HepG2 (cell line): Measurements from ENCODE around the gene ANKRD7. TPM values are rescaled to one million over a fixed set of nuclear protein-coding genes. Genes with fewer than 3 reads are reported as not detected.

Source experiments
- polyA plus RNA-seq, 8 experiments: library from polyadenylated mRNA; depleted of rRNA in 3 of 8; stranded (reverse) in 7 of 8; unstranded in 1 of 8; fragments of >200 nt; fragmentation: Illumina TruSeq in 4 of 8; extraction: Trizol in 4 of 8; gene quantifications; 2 replicates each; pipeline versions ENCODE4 v1.2.1 to v1.2.3, GENCODE V29; 2011 to 2016; ENCODE audit warnings: low read depth in 4 of 8, missing spikeins in 1 of 8, mixed read lengths in 1 of 8; ENCODE audit not compliant: insufficient read depth in 1 of 8
- total RNA-seq, 5 experiments: library from RNA; depleted of rRNA; stranded (reverse); fragments of >200 nt; fragmentation: Illumina TruSeq; extraction: Trizol; gene quantifications; 2 replicates each; pipeline ENCODE4 v1.2.3, GENCODE V29; 2016; ENCODE audit warnings: low read depth in 1 of 5

ANKRD7 gene
- total and polyA plus RNA-seq, 2 of the 13 experiments (the other 11 are each of a cell fraction or from before 2014, with no cell fraction given): not detected

Other genes with a start within 250 kb of the ANKRD7 start
- 67.3 and 96.1 TPM in 2 replicates for gene LSM8, start 40.5 kb upstream of the ANKRD7 start, total RNA-seq (2016; rRNA removed; fragmentation: Illumina TruSeq; extraction: Trizol)
- 34.4 and 44.3 TPM in 2 replicates for gene LSM8, start 40.5 kb upstream of the ANKRD7 start, polyA plus RNA-seq (2011; rRNA removed)